SKM-1 treated with dmso at 0.1 percent for 144 hours (cell line): ENCODE results near the gene ARHGAP26.
"Not testable (repeated sequence)": the region's sequence is repeated elsewhere in the genome, so short reads cannot be mapped to it uniquely, and the experiment has no call there.

Source experiments
- DNase-seq: peaks from one replicate; lab custom pipeline; 2025; ENCODE audit not compliant: unreplicated experiment; lab: John Stamatoyannopoulos, UW

Gene ARHGAP26

DNA sequence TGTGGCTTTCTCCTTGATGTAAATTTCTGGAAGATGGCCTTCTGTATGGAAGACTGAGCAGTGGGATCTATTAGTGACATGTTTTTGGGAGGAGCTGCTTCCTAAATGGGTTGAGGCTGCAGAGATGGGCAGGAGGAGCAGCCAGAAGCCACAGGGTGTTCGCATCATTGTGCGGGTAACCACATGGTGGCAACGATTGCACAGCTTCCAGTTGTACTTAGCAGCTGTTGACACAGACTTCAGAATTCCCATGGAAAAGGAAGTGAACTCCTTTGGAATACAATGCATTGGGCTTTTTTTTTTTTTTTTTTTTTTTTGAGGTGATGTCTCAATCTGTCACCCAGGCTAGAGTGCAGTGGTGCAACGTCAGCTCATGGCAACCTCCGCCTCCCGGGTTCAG lies 336.0 kb downstream of the ARHGAP26 start:
- no peak for DNase-seq

- DNase-seq, result no peak
Observed at GRCh38 chr5:143108498-143109128, 338.4 kb downstream of the ARHGAP26 start.

DNA sequence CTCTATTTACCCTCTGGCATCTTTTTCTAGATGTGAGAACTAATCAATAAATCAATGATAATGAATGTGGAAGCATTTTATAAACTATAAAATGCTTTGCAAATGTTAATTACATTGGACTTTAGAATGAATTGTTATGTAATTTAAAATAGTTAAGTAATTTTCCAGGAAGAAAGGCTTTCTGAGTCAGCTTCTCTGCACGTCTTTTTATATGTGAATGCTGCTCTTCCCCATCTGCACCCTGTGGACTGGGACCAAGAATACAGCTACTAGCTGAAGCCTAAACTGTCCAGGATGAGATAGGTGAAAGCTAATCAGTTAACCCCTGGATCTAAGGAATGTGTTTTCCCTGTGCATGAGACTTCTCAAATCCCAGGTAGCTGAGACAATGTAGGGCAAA lies 340.4 kb downstream of the ARHGAP26 start:
- no peak for DNase-seq

- DNase-seq, result no peak
Observed at GRCh38 chr5:143111799-143112198, 341.6 kb downstream of the ARHGAP26 start.

DNA sequence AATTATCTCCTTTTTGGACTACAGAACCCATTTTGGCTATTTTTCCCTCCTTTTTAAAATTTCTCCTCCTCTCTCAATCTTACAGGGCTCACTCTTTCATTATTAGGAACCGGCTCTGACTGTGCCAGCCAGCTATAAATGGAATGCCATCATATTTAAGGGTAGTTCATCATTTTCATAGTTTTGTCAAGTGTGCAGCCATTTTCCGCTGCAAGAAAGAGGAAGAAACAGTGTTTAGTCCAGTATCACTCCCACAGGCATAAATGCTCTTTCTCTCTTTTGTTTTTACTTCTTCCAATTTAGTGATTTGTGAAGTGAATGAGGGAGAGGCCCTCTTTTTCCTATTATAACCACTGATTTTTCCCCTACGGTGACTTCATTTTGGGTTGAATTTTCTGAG lies 343.3 kb downstream of the ARHGAP26 start:
- no peak for DNase-seq

DNA sequence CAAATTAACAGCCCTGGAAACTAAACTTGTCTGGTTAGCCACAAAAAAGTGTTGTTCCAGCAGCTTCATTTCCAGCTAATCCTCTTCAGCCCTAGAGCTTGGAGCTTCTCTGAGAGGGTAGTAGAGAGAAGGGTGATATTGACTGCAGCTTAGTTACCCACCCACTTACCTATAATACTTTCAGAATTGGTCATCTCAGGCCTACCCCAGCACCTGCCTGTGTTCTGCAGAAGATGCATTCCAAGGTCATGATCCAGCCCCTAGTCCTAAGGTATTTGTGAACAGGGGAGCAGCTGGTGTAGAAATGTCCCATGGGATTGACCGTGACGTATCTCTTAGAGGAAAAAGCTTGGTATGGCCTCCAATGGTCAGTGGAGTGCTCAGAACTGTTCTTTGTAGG lies 344.3 kb downstream of the ARHGAP26 start:
- DNase-seq, result no peak

DNA sequence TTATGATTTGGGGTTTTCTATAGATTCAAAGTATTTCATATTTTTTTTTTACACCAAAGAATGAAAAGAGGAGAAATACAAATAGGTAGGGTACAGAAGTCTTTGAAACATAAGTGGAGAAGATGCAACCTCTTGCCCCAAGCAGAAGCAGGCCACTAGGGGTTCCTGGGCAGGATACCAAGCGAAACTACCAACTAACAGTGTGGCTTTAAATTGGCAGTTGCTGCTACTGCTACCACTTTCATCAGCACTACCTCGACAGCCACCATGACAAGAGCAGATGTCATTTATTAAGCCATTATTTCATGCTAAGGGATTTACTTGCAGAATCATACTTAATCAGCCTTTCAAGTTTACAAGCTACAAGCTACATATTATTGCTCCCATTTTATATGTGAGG lies 345.2 kb downstream of the ARHGAP26 start:
- no peak for DNase-seq

DNA sequence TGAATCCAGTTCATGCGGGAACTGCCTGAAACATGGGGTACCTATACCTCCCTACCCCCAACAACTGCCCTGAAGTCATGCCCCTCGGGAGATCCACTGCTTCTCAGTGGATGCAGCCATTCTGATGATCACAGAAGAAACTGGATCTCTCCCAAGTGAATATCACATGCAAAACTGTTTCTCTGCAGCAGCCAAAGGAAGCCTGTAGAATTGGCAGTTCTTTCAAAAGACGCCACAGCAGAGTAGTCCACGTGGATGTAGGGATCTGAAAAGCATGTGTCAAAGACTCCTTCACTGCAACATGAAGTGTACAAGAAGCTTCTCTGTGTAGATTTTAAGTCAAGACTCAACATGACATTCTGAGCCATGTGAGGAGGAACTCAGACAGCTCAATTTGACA lies 346.6 kb downstream of the ARHGAP26 start:
- DNase-seq, result no peak

- DNase-seq, result peak; percentile 56
Observed at GRCh38 chr5:143117821-143118220, 347.6 kb downstream of the ARHGAP26 start.

DNA sequence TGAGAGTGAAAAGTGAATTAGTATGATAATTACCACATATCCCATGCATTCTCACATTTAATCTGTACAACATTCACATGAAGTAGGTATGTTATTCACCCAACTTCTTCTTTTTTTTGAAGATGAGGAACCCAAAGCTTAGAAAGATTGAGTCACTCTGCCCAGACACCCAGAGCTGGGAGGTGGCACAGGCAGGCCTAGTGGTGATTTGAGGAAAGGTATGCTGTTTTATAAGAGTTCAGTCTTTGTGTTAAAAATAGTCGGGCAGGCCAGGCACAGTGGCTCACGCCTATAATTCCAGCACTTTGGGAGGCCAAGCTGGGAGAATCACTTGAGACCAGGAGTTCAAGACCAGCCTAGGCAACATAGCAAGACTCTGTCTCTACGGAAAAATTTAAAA lies 348.0 kb downstream of the ARHGAP26 start:
- DNase-seq, result peak; percentile 85

DNA sequence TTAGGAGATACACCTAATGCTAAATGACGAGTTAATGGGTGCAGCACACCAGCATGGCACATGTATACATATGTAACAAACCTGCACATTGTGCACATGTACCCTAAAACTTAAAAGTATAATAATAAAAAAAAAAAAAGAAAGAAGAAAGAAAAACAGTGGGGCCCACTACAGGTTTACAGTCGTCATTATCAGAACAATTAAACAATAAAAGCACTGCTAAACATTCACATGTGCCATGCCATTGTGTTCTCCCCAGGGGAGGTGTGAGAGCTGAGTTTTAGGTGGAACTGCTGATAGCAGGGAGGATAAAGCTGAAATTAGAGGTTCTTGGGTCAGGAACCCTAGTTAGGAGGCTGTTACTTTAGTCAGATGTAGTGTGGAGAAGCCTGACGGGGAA lies 348.6 kb downstream of the ARHGAP26 start:
- DNase-seq, result not testable (repeated sequence)

DNA sequence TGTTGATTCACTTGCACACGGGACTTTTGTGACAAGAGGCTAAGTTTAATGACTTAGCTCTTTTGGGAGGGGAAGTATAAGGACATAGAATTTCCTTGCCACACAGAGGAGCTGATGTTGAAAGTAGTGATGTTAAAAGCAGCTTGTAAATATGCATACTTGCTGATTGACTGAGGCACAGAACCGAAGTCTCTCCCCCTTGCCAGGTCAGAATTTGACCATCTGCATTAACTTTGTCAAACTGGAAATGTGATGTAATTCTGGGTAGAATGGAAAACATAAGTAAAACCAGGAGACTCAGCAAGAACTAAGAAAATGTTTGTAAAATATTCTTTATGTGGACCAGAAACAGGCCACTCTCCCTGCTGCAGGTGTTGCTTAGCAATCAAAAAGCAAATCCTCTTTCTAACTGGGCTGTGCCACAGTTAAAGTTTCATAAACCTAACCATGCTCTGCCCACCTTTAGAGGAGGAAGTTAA lies 349.2 kb downstream of the ARHGAP26 start:
- peak; percentile 45 for DNase-seq

DNA sequence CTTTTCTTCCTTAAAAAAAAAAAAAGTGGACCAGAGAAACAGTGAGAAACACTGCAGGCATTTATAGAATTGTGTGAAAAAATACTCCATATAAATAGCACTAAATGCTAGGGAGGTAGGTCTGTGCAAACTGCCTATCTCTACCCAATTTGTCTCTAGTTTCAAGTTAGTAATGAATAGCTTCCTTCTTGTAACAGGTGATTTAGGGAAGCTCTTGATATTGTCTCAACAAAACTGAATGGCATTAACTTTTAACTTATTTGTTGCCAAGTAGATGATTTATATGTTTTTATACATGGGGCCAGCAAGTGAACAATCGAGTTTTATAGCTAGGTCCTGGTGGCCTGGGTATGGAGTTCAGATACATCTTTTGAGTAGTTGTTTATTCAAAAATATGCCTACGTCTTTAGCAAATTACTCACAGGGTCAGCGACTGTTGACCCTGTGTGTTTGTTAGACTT lies 349.7 kb downstream of the ARHGAP26 start:
- no peak for DNase-seq

- no peak for DNase-seq
Observed at GRCh38 chr5:143120460-143121134, 350.4 kb downstream of the ARHGAP26 start.

GRCh38 chr5:143121135-143121475 lies 350.9 kb downstream of the ARHGAP26 start:
- DNase-seq, result no peak

- DNase-seq, result peak; percentile 35
Observed at GRCh38 chr5:143124593-143124992, 354.4 kb downstream of the ARHGAP26 start.

GRCh38 chr5:143126174-143127019 lies 356.2 kb downstream of the ARHGAP26 start:
- DNase-seq, result no peak

- DNase-seq, result no peak
Observed at GRCh38 chr5:143128412-143129071, 358.4 kb downstream of the ARHGAP26 start.

DNA sequence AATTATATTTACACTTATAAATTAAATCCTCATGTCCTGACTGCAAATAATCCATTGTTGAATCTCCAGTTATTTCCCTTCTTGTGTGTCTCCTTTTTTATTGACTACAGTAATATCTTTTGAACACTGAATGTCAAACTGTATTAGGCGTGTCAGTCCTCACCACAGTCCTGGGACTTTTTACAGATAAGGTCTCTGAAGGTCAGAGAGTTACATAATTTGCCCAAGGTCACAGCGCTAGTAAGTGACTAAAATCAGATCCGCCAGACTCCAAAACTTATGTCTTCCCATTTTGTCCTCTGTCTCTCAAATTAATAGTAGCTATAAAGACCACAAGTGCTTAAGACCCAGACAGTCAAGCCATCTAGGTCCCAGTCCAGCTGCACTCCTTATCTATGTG lies 359.0 kb downstream of the ARHGAP26 start:
- no peak for DNase-seq

DNA sequence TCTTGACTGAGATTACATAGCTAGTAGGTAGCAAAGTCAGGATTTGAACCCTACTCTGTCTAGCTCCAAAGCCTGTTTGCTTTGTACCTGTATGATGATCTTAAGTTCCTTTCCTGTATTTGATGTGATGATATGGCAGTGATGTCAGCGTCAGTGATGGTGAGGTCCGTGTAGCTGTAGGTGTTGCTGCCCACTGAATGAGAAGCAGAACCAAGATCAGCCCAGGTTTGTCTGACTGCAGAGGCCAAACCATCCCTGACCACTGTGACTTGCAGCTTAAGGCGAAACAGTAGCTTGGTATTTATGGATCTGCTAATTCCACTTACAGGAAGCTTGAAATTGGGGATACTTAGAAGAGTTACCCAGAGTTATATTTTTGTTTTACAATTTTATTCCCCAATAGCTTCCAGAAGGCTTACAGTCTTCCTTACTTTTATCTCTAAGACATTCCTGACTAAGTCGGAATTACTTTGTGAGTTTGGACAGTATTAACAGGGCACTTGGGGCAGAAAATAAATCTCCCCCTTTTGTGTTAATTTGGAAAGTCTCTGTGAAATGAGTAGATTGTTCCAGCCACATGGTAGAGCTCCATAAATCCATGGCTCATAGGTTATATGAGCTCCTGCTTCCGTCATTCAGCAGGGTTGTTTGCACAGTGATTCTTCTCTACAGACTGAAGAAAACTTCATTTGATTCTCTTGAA lies 359.9 kb downstream of the ARHGAP26 start:
- no peak for DNase-seq
